SKM-1 (cell line): ENCODE data around the gene CHML.

Experiments
- DNase-seq: peaks from one replicate; lab custom pipeline; 2025; ENCODE audit not compliant: unreplicated experiment; lab: John Stamatoyannopoulos, UW

Gene CHML

GRCh38 chr1:241624935-241625334, 15.2 kb downstream of the CHML start:
- DNase-seq: no peak

- DNase-seq: no peak
Observed at GRCh38 chr1:241622669-241623068, 17.5 kb downstream of the CHML start.

- DNase-seq: no peak
Observed at GRCh38 chr1:241617426-241617825, 22.7 kb downstream of the CHML start.

GRCh38 chr1:241615043-241615974, 24.9 kb downstream of the CHML start:
- DNase-seq: no peak

GRCh38 chr1:241614572-241614971, 25.6 kb downstream of the CHML start:
- DNase-seq: no peak

- no peak for DNase-seq
Observed at GRCh38 chr1:241614144-241614543, 26.0 kb downstream of the CHML start.

GRCh38 chr1:241612533-241613477, 27.4 kb downstream of the CHML start:
- no peak for DNase-seq

GRCh38 chr1:241611736-241612135, 28.4 kb downstream of the CHML start:
- DNase-seq: no peak

GRCh38 chr1:241611063-241611462, 29.1 kb downstream of the CHML start:
- DNase-seq: peak; percentile 53

GRCh38 chr1:241610056-241610815, 29.9 kb downstream of the CHML start:
- DNase-seq: no peak

- DNase-seq: no peak
Observed at GRCh38 chr1:241608379-241609033, 31.7 kb downstream of the CHML start.

GRCh38 chr1:241607497-241607896, 32.7 kb downstream of the CHML start:
- DNase-seq: no peak

GRCh38 chr1:241606544-241606943, 33.6 kb downstream of the CHML start:
- DNase-seq: no peak

GRCh38 chr1:241605146-241605805, 34.9 kb downstream of the CHML start:
- DNase-seq: peak; percentile 26

- DNase-seq: no peak
Observed at GRCh38 chr1:241603731-241604245, 36.4 kb downstream of the CHML start.

GRCh38 chr1:241600496-241600901, 39.7 kb downstream of the CHML start:
- DNase-seq: no peak

- DNase-seq: no peak
Observed at GRCh38 chr1:241598249-241598648, 41.9 kb downstream of the CHML start.

GRCh38 chr1:241596633-241597032, 43.5 kb downstream of the CHML start:
- DNase-seq: no peak

GRCh38 chr1:241593186-241593585, 47.0 kb downstream of the CHML start:
- no peak for DNase-seq
